ENCODE measurements around the gene GRM3. TPM values are rescaled to one million over a fixed set of nuclear protein-coding genes. Genes with fewer than 3 reads are reported as not detected.

The GRM3 gene
- total and polyA plus RNA-seq, 2 of the 13 experiments (the other 11 are each of a cell fraction or from before 2014, with no cell fraction given), result not detected

GRCh38 chr7:86846494-86847190 is 202.9 kb downstream of the GRM3 start (continued):
- TF ChIP-seq ZMAT3 (CRISPR knock-in tag; conservative IDR thresholded peaks at IDR 0.05) (peak; percentile 73; the same call in 1 of the 2 replicates), ZNF256 (CRISPR knock-in tag; conservative IDR thresholded peaks at IDR 0.05) (no peak), LCORL (IDR thresholded peaks at IDR 0.05) (0 out of 2 replicates have a peak, but pooled peaks have one; percentile 11), LCORL (CRISPR knock-in tag; IDR thresholded peaks at IDR 0.05) (peak; percentile 53; the same call in 1 of the 2 replicates), ZNF557 (CRISPR knock-in tag; IDR thresholded peaks at IDR 0.05) (no peak), CREB1 (IDR thresholded peaks at IDR 0.05) (peak; percentile 59), CREB1 (CRISPR knock-in tag; IDR thresholded peaks at IDR 0.05) (peak; percentile 64; the same call in 1 of the 2 replicates), THAP9 (CRISPR knock-in tag; IDR thresholded peaks at IDR 0.05; ENCODE audit: borderline replicate concordance) (no peak), ZNF652 (CRISPR knock-in tag; IDR thresholded peaks at IDR 0.05; ENCODE audit: borderline replicate concordance, low read depth) (peak; percentile 60; the same call in 1 of the 2 replicates), FOXA3 (CRISPR knock-in tag; IDR thresholded peaks at IDR 0.05) (peak; percentile 99), EHMT2 (IDR thresholded peaks at IDR 0.05; ENCODE audit: borderline replicate concordance, low read depth, low read length) (no peak; the same call in 1 of the 2 replicates), AHDC1 (CRISPR knock-in tag; IDR thresholded peaks at IDR 0.05; ENCODE audit: borderline replicate concordance) (peak; percentile 99), PHF8 (CRISPR knock-in tag; IDR thresholded peaks at IDR 0.05) (no peak), ZNF768 (CRISPR knock-in tag; IDR thresholded peaks at IDR 0.05) (no peak), BHLHE40 (IDR thresholded peaks at IDR 0.05; ENCODE audit: low read length) (peak; percentile 59; the same call in 1 of the 2 replicates), ZBTB39 (CRISPR knock-in tag; IDR thresholded peaks at IDR 0.05) (0 out of 2 replicates have a peak, but pooled peaks have one; percentile 51), ZFP36L1 (CRISPR knock-in tag; IDR thresholded peaks at IDR 0.05) (no peak; the same call in 1 of the 2 replicates)

Measured in HepG2 (cell line).